Frontal cortex (tissue), 4 donors: ENCODE measurements around the gene UBE2D3. TPM values are rescaled to one million over a fixed set of nuclear protein-coding genes. Genes with fewer than 3 reads are reported as not detected.
A peak's percentile ranks its signal among the peaks of the same experiment; 100 is the strongest.

Source experiments
- DNase-seq, 2 donors: peaks; one replicate each; pipeline ENCODE4 v3.0.0; 2012; ENCODE audit warnings: low spot score in 2 of 2
- FAIRE-seq: peaks from 2 replicates; lab custom pipeline; 2012; peaks lifted over from hg19 to GRCh38; lab: Jason Lieb, UNC
- small RNA-seq: library from RNA; depleted of rRNA; stranded (forward); fragments of <200 nt; gene quantifications from one replicate; pipeline ENCODE3, GENCODE V24; 2014
- total RNA-seq: library from RNA; depleted of rRNA; stranded (reverse); fragments of >200 nt; gene quantifications from one replicate; pipeline ENCODE4 v1.2.3, GENCODE V29; 2014
- donor health status: control.
- donor health status: control.
- donor health status: control.

Gene UBE2D3
- total RNA-seq, 1 donor from 2014 or later: 329 TPM

- no peak for FAIRE-seq
Observed at GRCh38 chr4:102759831-102760644, 67.3 kb downstream of the UBE2D3 start.

GRCh38 chr4:102758241-102759160, 68.8 kb downstream of the UBE2D3 start:
- FAIRE-seq (no peak), DNase-seq (no peak)

More at GRCh38 chr4:102759831-102760644, 67.3 kb downstream of the UBE2D3 start:
- DNase-seq: peak; percentile 37 to 46

GRCh38 chr4:102757681-102758080, 69.7 kb downstream of the UBE2D3 start:
- no peak for DNase-seq
- FAIRE-seq: no peak

GRCh38 chr4:102754044-102754443, 73.3 kb downstream of the UBE2D3 start:
- DNase-seq (no peak), FAIRE-seq (no peak)

GRCh38 chr4:102751941-102752340, 75.4 kb downstream of the UBE2D3 start:
- FAIRE-seq (no peak), DNase-seq (no peak)

Small RNA genes lying within 50 kb of the gene (small RNA-seq; reads per million reads assigned to genes)
- not detected for gene RNU7-151P

Other genes with a start within 250 kb of the UBE2D3 start
- gene MANBA, start 66.6 kb downstream of the UBE2D3 start, total RNA-seq: 35.5 TPM
- gene CISD2, start 41.4 kb upstream of the UBE2D3 start, total RNA-seq: 50.5 TPM
- 5.7 TPM for gene SLC9B1, start 192.2 kb upstream of the UBE2D3 start, total RNA-seq
- 107 TPM for gene SLC9B2, start 249.2 kb upstream of the UBE2D3 start, total RNA-seq